Inflammatory macrophage treated with lipopolysaccharide for 4 hours (primary cell): ENCODE results near the gene GPLD1.
"Not testable (repeated sequence)": the region's sequence is repeated elsewhere in the genome, so short reads cannot be mapped to it uniquely, and the experiment has no call there.

Experiments
- DNase-seq: peaks from one replicate; pipeline ENCODE4 v3.0.0-alpha.2; 2020

GPLD1 gene

GRCh38 chr6:24489470-24489869 lies at the start of gene GPLD1:
Gene GPLD1, minus strand, starts transcription at chr6:24489578. Its CDS starts 67 bp downstream, at chr6:24489511.
- DNase-seq = no peak

- DNase-seq = no peak
Measured at GRCh38 chr6:24537771-24538385, 48.5 kb upstream of the GPLD1 start.

- no peak for DNase-seq
Measured at GRCh38 chr6:24537082-24537699, 47.8 kb upstream of the GPLD1 start.

GRCh38 chr6:24536466-24536865 lies 47.1 kb upstream of the GPLD1 start:
- no peak for DNase-seq

- DNase-seq = no peak
Measured at GRCh38 chr6:24535210-24535609, 45.8 kb upstream of the GPLD1 start.

- DNase-seq = no peak
Measured at GRCh38 chr6:24534329-24534728, 45.0 kb upstream of the GPLD1 start.

GRCh38 chr6:24529985-24530384 lies 40.6 kb upstream of the GPLD1 start:
- no peak for DNase-seq

GRCh38 chr6:24524805-24525204 lies 35.4 kb upstream of the GPLD1 start:
- peak; percentile 15 for DNase-seq

GRCh38 chr6:24524329-24524728 lies 35.0 kb upstream of the GPLD1 start:
- no peak for DNase-seq

GRCh38 chr6:24522228-24523176 lies 33.1 kb upstream of the GPLD1 start:
- no peak for DNase-seq

- peak; percentile 52 for DNase-seq
Measured at GRCh38 chr6:24520929-24521546, 31.7 kb upstream of the GPLD1 start.

- peak; percentile 46 for DNase-seq
Measured at GRCh38 chr6:24517659-24518543, 28.5 kb upstream of the GPLD1 start.

GRCh38 chr6:24513602-24514001 lies 24.2 kb upstream of the GPLD1 start:
- no peak for DNase-seq

GRCh38 chr6:24511976-24512375 lies 22.6 kb upstream of the GPLD1 start:
- not testable (repeated sequence) for DNase-seq

- no peak for DNase-seq
Measured at GRCh38 chr6:24506814-24507520, 17.6 kb upstream of the GPLD1 start.

GRCh38 chr6:24504649-24505586 lies 15.5 kb upstream of the GPLD1 start:
- no peak for DNase-seq

- DNase-seq = no peak
Measured at GRCh38 chr6:24504287-24504648, 14.9 kb upstream of the GPLD1 start.

GRCh38 chr6:24501914-24502313 lies 12.5 kb upstream of the GPLD1 start:
- no peak for DNase-seq

GRCh38 chr6:24501374-24501773 lies 12.0 kb upstream of the GPLD1 start:
- no peak for DNase-seq

GRCh38 chr6:24500683-24501082 lies 11.3 kb upstream of the GPLD1 start:
- no peak for DNase-seq
